Measurements from ENCODE around the gene LHFPL6.

Gene LHFPL6

DNA sequence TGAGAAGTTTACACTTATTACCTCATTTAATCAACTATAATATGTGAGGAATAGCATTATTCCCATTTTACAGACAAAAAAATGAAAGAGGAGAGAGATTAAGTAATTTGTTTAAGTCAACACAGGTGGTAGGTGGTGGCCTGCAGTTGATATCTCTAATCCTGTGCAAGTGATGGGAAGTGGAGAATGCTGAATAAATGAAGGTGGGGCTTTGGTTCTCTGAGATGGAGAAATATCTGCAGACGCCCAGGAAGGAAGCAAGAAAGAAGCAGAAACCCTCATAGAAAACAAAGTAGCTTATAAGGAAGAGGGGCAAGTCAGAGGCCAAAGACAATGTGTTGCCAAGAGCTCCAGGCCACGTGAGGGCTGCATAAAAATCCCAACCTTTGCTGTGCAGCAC lies 290.4 kb downstream of the LHFPL6 start:
- no peak overlapping the region for H3K9ac ChIP-seq (ENCODE audit: low read length)
- no peaks in the 10 kb centered on the region for H3K36me3 ChIP-seq (ENCODE audit: insufficient read depth, low read length)
- no peaks in the 10 kb centered on the region for H3K27me3 ChIP-seq (ENCODE audit: control insufficient read depth in 1 of 2, insufficient read depth in 2 of 2, low read length in 2 of 2)
- H3K4me3 ChIP-seq (ENCODE audit: low read depth in 1 of 2, low read length in 2 of 2) = no peak overlapping the region
- H3K27ac ChIP-seq (ENCODE audit: low read depth, low read length) = no peak overlapping the region
- no peaks in the 10 kb centered on the region for H3K9me3 ChIP-seq (ENCODE audit: low read length)
- H3K4me1 ChIP-seq (ENCODE audit: insufficient read depth, low read length) = peaks cover 5% of the 10 kb centered on the region

DNA sequence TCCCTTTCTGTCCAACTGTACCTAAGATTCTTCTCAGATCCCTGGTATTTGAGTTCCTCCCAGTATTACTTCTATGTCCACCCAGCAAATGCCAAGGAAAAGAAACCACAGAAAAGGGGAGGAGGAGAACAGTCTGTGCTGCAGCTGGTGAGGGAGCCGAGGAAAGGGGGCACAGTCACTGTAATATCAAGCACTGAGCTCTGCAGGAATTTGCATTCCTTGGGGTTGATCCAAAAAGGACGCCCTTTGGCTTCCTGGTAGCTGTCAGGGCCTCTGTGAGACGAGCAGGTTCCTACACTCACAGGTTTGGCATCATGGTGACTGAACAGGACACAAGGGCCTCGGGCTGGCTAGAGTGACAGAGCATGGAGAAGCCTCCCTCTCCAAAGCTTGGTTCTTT lies 291.4 kb downstream of the LHFPL6 start:
- Histone ChIP-seq H3K4me3 (ENCODE audit: low read depth in 1 of 2, low read length in 2 of 2) (no peak overlapping the region), H3K27ac (ENCODE audit: low read depth, low read length) (no peak overlapping the region), H3K9ac (ENCODE audit: low read length) (no peak overlapping the region), H3K27me3 (ENCODE audit: control insufficient read depth in 1 of 2, insufficient read depth in 2 of 2, low read length in 2 of 2) (no peaks in the 10 kb centered on the region), H3K4me1 (ENCODE audit: insufficient read depth, low read length) (no peaks in the 10 kb centered on the region), H3K36me3 (ENCODE audit: insufficient read depth, low read length) (no peaks in the 10 kb centered on the region), H3K9me3 (ENCODE audit: low read length) (no peaks in the 10 kb centered on the region)

DNA sequence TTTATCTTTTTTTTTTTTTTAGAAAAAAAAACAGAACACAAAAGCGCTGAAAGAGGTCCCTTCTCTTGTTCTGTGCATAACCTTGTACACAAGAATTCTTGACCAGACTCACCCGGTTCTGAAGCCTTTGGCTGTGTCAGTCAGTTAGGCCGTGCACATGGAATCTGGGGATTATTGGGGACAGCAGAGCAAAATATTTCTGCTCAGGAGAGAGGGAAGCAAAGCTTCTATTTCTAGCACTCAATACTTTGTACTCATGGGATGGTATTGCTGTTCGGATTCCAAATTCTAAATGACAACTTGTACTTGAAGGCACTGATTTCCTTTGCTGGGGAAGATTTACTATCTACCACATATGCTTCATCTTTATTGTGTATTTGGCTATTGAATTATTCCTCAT lies 292.0 kb downstream of the LHFPL6 start:
- no peak overlapping the region for H3K9ac ChIP-seq (ENCODE audit: low read length)
- no peaks in the 10 kb centered on the region for H3K27me3 ChIP-seq (ENCODE audit: control insufficient read depth in 1 of 2, insufficient read depth in 2 of 2, low read length in 2 of 2)
- H3K9me3 ChIP-seq (ENCODE audit: low read length) = no peaks in the 10 kb centered on the region
- H3K27ac ChIP-seq (ENCODE audit: low read depth, low read length) = no peak overlapping the region
- no peaks in the 10 kb centered on the region for H3K4me1 ChIP-seq (ENCODE audit: insufficient read depth, low read length)
- H3K4me3 ChIP-seq (ENCODE audit: low read depth in 1 of 2, low read length in 2 of 2) = no peak overlapping the region
- H3K36me3 ChIP-seq (ENCODE audit: insufficient read depth, low read length) = no peaks in the 10 kb centered on the region

DNA sequence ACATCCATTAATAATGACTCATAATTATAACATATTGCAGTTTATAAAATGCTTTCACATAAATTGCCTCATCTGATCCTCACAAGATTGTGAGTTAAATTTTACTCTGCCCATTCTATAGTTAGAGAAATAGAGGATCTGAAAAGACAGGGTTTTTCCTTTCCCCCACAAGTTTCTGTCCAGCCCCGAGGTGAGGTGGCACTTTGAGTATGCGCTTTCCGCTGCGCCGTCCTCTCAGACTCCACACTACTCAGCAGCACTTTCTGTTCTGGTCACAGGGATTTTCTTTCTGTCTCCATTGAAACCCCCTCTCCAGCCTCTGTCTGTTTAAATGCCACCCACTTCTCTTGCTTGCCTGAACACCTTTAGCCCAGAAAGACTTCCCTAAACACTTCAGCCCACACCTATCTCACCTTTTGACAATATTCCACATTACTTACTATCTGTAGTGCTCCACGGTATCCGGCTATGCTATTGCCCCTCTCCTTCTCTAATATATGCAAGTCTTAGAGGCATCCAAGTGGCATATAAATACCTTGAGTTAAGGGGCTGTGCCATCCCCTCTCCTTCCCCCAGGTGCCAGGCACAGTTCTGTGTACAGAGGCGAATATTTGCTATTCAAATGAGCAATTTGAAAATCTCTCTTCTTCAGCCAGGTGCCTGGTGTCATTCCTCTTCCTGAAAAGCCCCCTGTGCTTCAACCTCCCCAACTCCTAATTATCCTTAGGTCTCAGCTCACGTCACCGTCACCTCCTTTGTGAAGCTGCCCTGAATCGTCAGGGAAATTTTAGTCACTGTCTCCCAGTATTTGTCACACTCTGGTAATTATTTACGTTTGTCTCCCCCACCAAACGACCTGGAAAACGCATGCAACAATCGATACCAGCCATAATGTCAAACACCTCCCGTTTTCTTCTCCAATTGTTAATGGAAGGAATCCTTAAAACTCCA lies 296.1 kb downstream of the LHFPL6 start:
- no peak overlapping the region for H3K4me3 ChIP-seq (ENCODE audit: low read depth in 1 of 2, low read length in 2 of 2)
- H3K9me3 ChIP-seq (ENCODE audit: low read length) = no peaks in the 10 kb centered on the region
- H3K36me3 ChIP-seq (ENCODE audit: insufficient read depth, low read length) = no peaks in the 10 kb centered on the region
- no peak overlapping the region for H3K9ac ChIP-seq (ENCODE audit: low read length)
- H3K27ac ChIP-seq (ENCODE audit: low read depth, low read length) = no peak overlapping the region
- H3K4me1 ChIP-seq (ENCODE audit: insufficient read depth, low read length) = no peaks in the 10 kb centered on the region
- no peaks in the 10 kb centered on the region for H3K27me3 ChIP-seq (ENCODE audit: control insufficient read depth in 1 of 2, insufficient read depth in 2 of 2, low read length in 2 of 2)

DNA sequence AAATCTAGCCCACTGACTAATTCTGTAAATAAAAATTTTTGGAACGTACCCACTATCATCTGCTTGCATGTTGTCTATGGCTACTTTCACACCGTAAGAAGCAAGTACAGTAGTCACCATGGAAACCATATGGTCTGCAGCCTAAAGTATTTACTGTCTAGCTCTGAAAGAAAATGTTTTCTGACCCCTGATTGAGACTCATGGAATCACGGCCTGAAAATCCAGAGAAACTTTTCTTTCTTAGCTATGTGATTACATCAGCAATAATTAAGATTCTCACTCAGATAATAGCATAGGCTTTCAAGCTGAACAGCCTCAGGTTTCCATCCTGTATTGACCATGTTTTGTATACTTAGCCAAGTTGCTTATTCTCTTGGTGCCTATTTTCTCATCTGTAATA lies 300.2 kb downstream of the LHFPL6 start:
- Histone ChIP-seq H3K9ac (ENCODE audit: low read length) (no peak overlapping the region), H3K36me3 (ENCODE audit: insufficient read depth, low read length) (no peaks in the 10 kb centered on the region), H3K4me1 (ENCODE audit: insufficient read depth, low read length) (no peaks in the 10 kb centered on the region), H3K9me3 (ENCODE audit: low read length) (no peaks in the 10 kb centered on the region), H3K27me3 (ENCODE audit: control insufficient read depth in 1 of 2, insufficient read depth in 2 of 2, low read length in 2 of 2) (no peaks in the 10 kb centered on the region), H3K27ac (ENCODE audit: low read depth, low read length) (no peak overlapping the region), H3K4me3 (ENCODE audit: low read depth in 1 of 2, low read length in 2 of 2) (no peak overlapping the region)

DNA sequence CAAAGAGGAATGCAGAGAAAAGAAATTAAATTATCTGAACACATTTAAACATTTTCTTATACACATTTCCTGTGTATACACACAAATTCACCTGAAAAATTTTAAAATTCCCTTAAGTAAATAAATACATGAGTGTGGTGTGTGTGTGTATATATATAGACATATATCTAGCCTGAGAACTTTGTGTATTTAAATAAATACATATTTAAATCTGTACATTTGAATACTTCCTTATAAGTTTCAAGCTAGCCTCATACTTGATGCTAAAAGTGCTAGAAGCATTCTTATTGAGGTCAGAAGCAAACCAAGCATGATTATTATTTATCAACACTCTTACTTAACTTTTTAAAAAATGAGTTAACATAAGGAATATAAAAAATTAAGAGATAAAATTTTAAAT lies 304.0 kb downstream of the LHFPL6 start:
- Histone ChIP-seq H3K9ac (ENCODE audit: low read length) (no peak overlapping the region), H3K36me3 (ENCODE audit: insufficient read depth, low read length) (no peaks in the 10 kb centered on the region), H3K27ac (ENCODE audit: low read depth, low read length) (no peak overlapping the region), H3K4me1 (ENCODE audit: insufficient read depth, low read length) (no peaks in the 10 kb centered on the region), H3K27me3 (ENCODE audit: control insufficient read depth in 1 of 2, insufficient read depth in 2 of 2, low read length in 2 of 2) (no peaks in the 10 kb centered on the region), H3K9me3 (ENCODE audit: low read length) (no peaks in the 10 kb centered on the region), H3K4me3 (ENCODE audit: low read depth in 1 of 2, low read length in 2 of 2) (no peak overlapping the region)

DNA sequence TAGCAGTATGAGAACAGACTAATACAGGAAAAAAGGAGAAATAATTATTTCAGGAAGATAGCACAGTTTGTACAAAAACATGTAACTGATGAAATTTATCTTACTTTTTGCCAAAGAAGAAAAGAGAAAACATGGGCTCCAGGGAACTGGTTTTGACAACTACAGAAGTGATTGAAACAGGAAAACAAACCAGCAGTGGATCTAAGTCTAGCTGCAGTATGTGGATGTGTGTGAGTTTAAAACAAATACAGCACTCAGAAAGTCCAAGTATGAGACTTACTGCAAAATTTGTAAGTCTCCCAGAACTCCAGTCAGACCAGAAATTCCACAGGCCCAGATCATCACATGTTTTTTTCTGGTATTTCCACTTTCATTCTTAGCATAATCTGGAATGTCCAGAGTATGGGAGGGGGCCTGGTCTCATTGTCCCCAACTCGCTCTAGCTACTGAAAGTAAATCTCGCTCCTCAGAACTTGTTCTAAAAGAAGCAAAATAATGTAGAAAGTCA lies 305.3 kb downstream of the LHFPL6 start:
- Histone ChIP-seq H3K9me3 (ENCODE audit: low read length) (no peaks in the 10 kb centered on the region), H3K27ac (ENCODE audit: low read depth, low read length) (no peak overlapping the region), H3K9ac (ENCODE audit: low read length) (no peak overlapping the region), H3K27me3 (ENCODE audit: control insufficient read depth in 1 of 2, insufficient read depth in 2 of 2, low read length in 2 of 2) (no peaks in the 10 kb centered on the region), H3K4me1 (ENCODE audit: insufficient read depth, low read length) (no peaks in the 10 kb centered on the region), H3K36me3 (ENCODE audit: insufficient read depth, low read length) (no peaks in the 10 kb centered on the region), H3K4me3 (ENCODE audit: low read depth in 1 of 2, low read length in 2 of 2) (no peak overlapping the region)

DNA sequence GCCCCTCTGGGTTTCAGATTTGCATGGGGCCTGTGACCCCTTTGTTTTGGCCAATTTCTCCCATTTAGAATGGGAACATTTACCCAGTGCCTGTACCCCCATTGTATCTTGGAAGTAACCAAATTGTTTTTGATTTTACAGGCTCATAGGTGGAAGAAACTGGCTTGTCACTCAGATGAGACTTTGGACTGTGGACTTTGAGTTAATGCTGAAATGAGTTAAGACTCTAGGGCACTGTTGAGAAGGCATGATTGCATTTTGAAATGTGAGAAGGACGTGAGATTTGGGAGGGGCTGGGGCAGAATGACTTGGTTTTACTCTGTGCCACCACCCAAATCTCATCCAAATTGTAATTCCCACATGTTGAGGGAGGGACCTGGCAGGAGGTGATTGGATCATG lies 306.0 kb downstream of the LHFPL6 start:
- H3K9ac ChIP-seq (ENCODE audit: low read length) = no peak overlapping the region
- no peak overlapping the region for H3K4me3 ChIP-seq (ENCODE audit: low read depth in 1 of 2, low read length in 2 of 2)
- no peaks in the 10 kb centered on the region for H3K27me3 ChIP-seq (ENCODE audit: control insufficient read depth in 1 of 2, insufficient read depth in 2 of 2, low read length in 2 of 2)
- no peaks in the 10 kb centered on the region for H3K36me3 ChIP-seq (ENCODE audit: insufficient read depth, low read length)
- H3K9me3 ChIP-seq (ENCODE audit: low read length) = no peaks in the 10 kb centered on the region
- no peak overlapping the region for H3K27ac ChIP-seq (ENCODE audit: low read depth, low read length)
- H3K4me1 ChIP-seq (ENCODE audit: insufficient read depth, low read length) = no peaks in the 10 kb centered on the region

DNA sequence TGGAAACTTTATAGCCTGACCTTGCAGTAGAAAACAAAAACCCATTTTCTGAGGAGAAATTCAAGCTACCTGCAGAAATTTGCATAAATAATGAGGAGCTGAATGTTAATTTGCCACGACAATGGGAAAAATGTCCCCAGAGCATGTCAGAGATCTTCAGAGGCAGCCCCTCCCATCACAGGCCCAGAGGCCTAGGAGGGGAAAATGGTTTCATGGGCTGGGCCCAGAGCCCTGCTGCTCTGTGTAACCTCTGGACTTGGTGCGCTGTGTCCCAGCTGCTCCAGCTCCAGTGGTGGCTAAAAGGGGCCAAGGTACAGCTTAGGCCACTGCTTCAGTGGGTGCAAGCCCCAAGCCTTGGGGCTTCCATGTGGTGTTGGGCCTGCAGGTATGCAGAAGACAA lies 306.8 kb downstream of the LHFPL6 start:
- Histone ChIP-seq H3K4me3 (ENCODE audit: low read depth in 1 of 2, low read length in 2 of 2) (no peak overlapping the region), H3K27ac (ENCODE audit: low read depth, low read length) (no peak overlapping the region), H3K4me1 (ENCODE audit: insufficient read depth, low read length) (no peaks in the 10 kb centered on the region), H3K27me3 (ENCODE audit: control insufficient read depth in 1 of 2, insufficient read depth in 2 of 2, low read length in 2 of 2) (no peaks in the 10 kb centered on the region), H3K9ac (ENCODE audit: low read length) (no peak overlapping the region), H3K36me3 (ENCODE audit: insufficient read depth, low read length) (no peaks in the 10 kb centered on the region), H3K9me3 (ENCODE audit: low read length) (no peaks in the 10 kb centered on the region)

Data from muscle layer of colon (tissue), 2 donors.